Measurements from ENCODE around the gene TMEM52. TPM values are rescaled to one million over a fixed set of nuclear protein-coding genes. Genes with fewer than 3 reads are reported as not detected.

TMEM52 gene
- polyA plus RNA-seq, 1 donor from 2014 or later: 0.89 TPM

GRCh38 chr1:1959459-1959839, 40.4 kb upstream of the TMEM52 start:
- Histone ChIP-seq H3F3A (ENCODE audit: insufficient read depth, low read length, poor library complexity, severe bottlenecking) (no peaks in the 10 kb centered on the region), H3K36me3 (ENCODE audit: insufficient read depth, low read length) (no peaks in the 10 kb centered on the region), H3K79me2 (replicated peaks; ENCODE audit: insufficient read depth, low read length) (no peaks in the 10 kb centered on the region), H3K9ac (ENCODE audit: low read length) (no peak overlapping the region), H3K27me3 (ENCODE audit: insufficient read depth, low read depth, low read length) (no peaks in the 10 kb centered on the region), H3K9me2 (ENCODE audit: insufficient read depth, low read length) (no peaks in the 10 kb centered on the region), H2AFZ (ENCODE audit: low read depth, low read length) (no peak overlapping the region), H3K9me3 (ENCODE audit: low read length) (no peaks in the 10 kb centered on the region), H3K4me2 (ENCODE audit: low read length) (no peak overlapping the region), H3K27ac (ENCODE audit: low read length) (no peak overlapping the region), H4K20me1 (ENCODE audit: insufficient read depth) (no peaks in the 10 kb centered on the region), H3K4me3 (ENCODE audit: low read length) (no peak overlapping the region)
- TF ChIP-seq REST (IDR thresholded peaks at IDR 0.05; ENCODE audit: borderline replicate concordance): no peak
- no peak for TF ChIP-seq SMC3 (conservative IDR thresholded peaks at IDR 0.05; ENCODE audit: poor library complexity)
- TF ChIP-seq EP300 (conservative IDR thresholded peaks at IDR 0.05; ENCODE audit: poor library complexity, severe bottlenecking): no peak
- no peak for TF ChIP-seq RAD21 (conservative IDR thresholded peaks at IDR 0.05)
- no peak for TF ChIP-seq EZH2 (IDR thresholded peaks at IDR 0.05; ENCODE audit: borderline replicate concordance, insufficient read depth, low read length, poor library complexity, severe bottlenecking)
- TF ChIP-seq MXI1 (conservative IDR thresholded peaks at IDR 0.05; ENCODE audit: poor library complexity, severe bottlenecking): no peak
- TF ChIP-seq CTCF (IDR thresholded peaks at IDR 0.05; ENCODE audit: poor library complexity, severe bottlenecking): no peak
- no peak for TF ChIP-seq TAF1 (IDR thresholded peaks at IDR 0.05; ENCODE audit: low read depth)
- no peak for TF ChIP-seq POLR2AphosphoS5 (IDR thresholded peaks at IDR 0.05)

GRCh38 chr1:1958071-1958541, 39.0 kb upstream of the TMEM52 start:
- no peak overlapping the region for H3K27ac ChIP-seq (ENCODE audit: low read length)
- H3K27me3 ChIP-seq (ENCODE audit: insufficient read depth, low read depth, low read length): no peaks in the 10 kb centered on the region
- no peak for TF ChIP-seq REST (IDR thresholded peaks at IDR 0.05; ENCODE audit: borderline replicate concordance)
- TF ChIP-seq MXI1 (conservative IDR thresholded peaks at IDR 0.05; ENCODE audit: poor library complexity, severe bottlenecking): no peak
- no peak for TF ChIP-seq EZH2 (IDR thresholded peaks at IDR 0.05; ENCODE audit: borderline replicate concordance, insufficient read depth, low read length, poor library complexity, severe bottlenecking)
- no peak for TF ChIP-seq CTCF (IDR thresholded peaks at IDR 0.05; ENCODE audit: poor library complexity, severe bottlenecking)
- no peak for TF ChIP-seq POLR2AphosphoS5 (IDR thresholded peaks at IDR 0.05)
- no peak for TF ChIP-seq EP300 (conservative IDR thresholded peaks at IDR 0.05; ENCODE audit: poor library complexity, severe bottlenecking)
- no peak for TF ChIP-seq RAD21 (conservative IDR thresholded peaks at IDR 0.05)
- TF ChIP-seq SMC3 (conservative IDR thresholded peaks at IDR 0.05; ENCODE audit: poor library complexity): no peak
- TF ChIP-seq TAF1 (IDR thresholded peaks at IDR 0.05; ENCODE audit: low read depth): no peak
- no peak overlapping the region for H3K4me3 ChIP-seq (ENCODE audit: low read length)
- H3K36me3 ChIP-seq (ENCODE audit: insufficient read depth, low read length): no peaks in the 10 kb centered on the region
- H3K79me2 ChIP-seq (replicated peaks; ENCODE audit: insufficient read depth, low read length): no peaks in the 10 kb centered on the region
- no peaks in the 10 kb centered on the region for H3K9me2 ChIP-seq (ENCODE audit: insufficient read depth, low read length)
- H2AFZ ChIP-seq (ENCODE audit: low read depth, low read length): no peak overlapping the region
- no peak overlapping the region for H3K4me2 ChIP-seq (ENCODE audit: low read length)
- no peak overlapping the region for H3K9ac ChIP-seq (ENCODE audit: low read length)
- no peaks in the 10 kb centered on the region for H4K20me1 ChIP-seq (ENCODE audit: insufficient read depth)
- H3K9me3 ChIP-seq (ENCODE audit: low read length): no peaks in the 10 kb centered on the region
- no peaks in the 10 kb centered on the region for H3F3A ChIP-seq (ENCODE audit: insufficient read depth, low read length, poor library complexity, severe bottlenecking)
